Ureter (tissue), 1 donor: Measurements from ENCODE around the gene IMPA2. TPM values are rescaled to one million over a fixed set of nuclear protein-coding genes. Genes with fewer than 3 reads are reported as not detected.
"Not testable (repeated sequence)": the region's sequence is repeated elsewhere in the genome, so short reads cannot be mapped to it uniquely, and the experiment has no call there.

Source experiments
- DNase-seq: peaks from one replicate; pipeline ENCODE4 v3.0.0-alpha.2; 2020; ENCODE audit warnings: low spot score
- total RNA-seq: library from RNA; stranded (reverse); gene quantifications from one replicate; pipeline ENCODE4 v1.2.4, GENCODE V29; 2023
- donor health status: DM: yes; HTN: yes; CAD: no.

The IMPA2 gene
- total RNA-seq, 1 donor from 2014 or later = 14.3 TPM

DNA sequence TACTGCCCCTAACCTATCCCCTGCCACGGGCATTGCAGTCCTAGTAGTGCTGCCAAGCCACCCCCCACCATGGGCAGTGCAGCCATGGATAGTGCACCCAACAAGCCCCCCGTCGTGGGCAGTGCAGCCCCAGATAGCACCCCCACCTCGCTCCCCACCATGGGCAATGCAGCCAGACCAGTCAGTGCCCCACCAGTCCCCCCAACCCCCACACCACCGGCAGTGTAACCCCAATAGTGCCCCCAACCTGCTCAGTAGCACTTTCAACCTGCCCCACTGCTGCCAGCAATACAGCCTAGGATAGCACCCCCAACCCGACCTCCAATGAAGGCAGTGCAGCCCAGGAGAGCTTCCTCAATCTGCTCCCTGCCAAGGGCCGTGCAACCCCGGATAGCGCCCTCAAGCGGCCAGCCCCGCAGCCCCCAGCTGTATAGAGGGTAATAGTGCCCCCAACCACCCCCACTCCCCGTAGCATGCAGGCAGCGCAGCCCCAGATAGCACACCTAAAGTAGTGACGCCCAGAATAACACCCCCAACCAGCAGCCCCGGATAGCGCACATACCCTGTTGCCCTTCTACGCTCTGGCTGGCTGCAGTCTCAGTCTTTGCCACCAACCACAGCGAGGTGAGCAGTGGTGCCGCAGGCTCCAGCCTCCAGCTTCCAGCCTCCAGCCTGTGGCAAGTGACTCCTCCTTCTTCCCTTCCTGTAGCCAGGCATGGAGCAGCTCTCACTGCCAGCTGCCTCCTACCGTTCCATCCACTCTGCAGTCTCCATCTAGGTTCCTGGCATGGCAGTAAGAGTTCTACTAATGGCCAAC lies 66.9 kb downstream of the IMPA2 start:
- no peak for DNase-seq

DNA sequence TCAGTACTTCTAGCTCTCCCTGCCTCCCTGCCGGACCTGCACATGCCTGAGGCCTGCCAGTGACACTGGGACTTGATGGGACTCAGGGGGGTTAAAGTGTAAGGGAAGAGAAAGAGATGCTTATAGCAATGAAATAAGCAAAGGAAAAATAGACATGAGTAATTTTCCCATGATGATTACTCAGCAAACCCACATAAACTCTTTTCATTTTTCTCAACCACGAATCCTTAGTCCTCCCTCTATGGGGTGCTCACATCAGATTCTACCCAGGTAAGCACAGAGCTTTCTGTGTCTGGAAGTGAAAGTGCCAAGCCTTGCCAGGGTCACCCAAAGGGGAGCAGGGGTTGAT lies 67.5 kb downstream of the IMPA2 start:
- DNase-seq = no peak

DNA sequence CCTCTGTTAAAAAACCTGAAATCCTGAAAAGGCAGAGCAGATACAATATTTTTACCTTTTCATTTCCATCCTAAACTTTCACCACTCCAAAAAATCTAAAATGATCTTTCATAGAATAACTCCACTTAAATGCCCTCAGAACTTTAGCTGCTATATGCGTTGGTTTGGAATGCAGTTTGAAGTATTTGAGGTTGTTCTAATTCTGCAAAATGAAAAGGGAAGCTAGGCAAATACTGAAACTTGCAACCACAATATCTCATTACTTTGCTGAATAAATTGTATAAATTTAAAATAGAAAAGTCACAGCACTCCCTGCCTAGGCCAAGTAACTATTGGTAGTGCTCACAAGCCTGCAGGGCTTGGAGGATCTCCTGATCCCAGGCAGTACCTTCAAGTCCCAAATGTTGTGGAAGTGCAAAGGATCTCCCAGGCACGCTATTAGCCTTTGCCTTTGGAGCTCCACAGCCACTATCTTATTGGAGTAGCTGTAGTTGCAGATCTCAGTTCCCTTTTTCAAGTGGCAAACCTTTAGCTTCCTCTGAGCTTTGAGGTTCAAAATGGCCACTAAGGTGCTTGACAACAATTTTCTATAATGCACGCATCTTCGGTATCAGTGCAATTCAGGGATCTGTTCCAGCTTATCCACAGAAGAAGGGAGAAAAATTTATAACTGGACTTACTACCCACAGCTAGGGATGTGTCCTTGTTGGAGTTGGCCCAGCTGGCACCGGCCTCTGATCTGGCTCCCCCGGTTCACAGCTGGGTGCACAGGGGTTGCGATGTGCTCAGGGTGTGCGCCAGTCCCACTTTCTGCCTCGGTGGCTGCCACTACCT lies 68.9 kb downstream of the IMPA2 start:
- no peak for DNase-seq

DNA sequence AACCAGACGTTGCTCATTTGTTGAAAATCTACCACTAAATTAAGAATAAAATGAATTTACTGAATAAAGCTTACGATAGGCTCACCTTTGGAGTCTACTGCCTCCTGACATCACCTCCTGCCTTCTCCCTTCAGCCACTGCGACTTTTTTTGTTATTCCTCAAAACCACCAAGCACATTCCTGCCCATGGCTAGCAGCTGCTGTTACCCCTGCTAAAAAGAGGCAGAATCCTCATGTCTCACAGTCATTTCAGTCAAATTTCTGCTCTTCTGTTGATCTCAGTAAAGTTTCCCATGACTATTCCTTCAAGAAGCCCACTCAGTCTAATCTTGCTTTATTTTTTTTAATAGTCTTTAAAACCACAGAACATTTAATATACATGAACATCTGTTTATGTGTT lies 71.6 kb downstream of the IMPA2 start:
- DNase-seq = no peak

DNA sequence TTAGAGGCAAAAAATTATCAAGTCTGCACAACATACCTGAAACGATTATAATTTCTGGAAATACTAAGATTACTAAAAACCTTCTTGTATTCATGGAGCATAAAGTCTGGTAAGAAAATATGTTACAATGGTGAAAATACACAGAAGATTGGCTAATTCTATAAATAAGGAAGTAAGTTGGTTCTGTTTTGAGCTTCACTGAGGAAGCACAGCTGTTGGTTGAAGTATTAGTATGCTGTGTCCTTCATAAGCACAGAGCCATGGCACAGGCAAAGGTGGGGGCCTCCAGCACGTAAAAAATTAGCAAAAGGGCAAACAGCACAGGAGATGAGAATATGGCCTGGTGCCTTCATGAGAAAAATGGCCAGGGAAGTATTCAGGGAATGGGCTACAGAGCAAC lies 72.0 kb downstream of the IMPA2 start:
- no peak for DNase-seq

DNA sequence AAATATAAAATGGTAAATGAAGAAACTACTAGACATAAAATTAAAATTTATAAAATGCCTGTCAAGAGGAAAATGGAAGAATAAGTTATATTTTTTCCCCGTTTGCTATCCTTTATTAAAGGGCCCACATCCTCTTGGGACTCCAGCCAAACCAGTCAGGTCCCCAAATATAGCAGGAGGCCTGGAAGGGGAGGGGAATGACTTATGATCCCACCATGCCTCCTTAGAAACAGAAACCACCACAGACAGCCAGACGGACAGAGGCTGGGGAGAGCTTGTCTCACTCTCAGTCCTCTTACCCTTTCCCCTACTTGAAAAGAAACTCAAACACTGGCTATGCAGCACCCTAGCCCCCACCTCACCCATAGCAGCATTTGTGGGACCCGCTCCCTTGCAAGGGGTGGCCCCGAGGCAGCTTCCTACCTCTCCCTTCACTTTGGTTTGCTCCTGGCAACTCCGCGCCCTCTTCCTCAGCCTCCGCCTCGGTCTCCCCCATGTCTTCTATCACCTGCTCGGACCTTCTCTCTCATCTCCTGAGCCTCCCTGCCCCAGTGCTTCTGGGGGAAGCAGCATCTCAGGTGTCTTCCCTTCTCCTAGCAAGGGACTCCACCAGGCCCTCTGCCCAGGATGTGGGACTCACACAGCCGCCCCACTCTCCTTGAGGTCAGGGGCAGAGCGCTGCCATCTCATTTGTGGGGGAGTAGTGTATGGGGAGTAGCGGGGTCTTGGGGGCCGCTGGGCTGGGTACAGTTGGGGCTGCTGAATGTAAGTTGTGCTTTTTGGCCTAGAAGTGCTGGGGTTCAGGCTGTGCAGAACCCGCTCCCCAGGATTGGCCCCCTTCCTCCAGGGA lies 75.0 kb downstream of the IMPA2 start:
- no peak for DNase-seq

DNA sequence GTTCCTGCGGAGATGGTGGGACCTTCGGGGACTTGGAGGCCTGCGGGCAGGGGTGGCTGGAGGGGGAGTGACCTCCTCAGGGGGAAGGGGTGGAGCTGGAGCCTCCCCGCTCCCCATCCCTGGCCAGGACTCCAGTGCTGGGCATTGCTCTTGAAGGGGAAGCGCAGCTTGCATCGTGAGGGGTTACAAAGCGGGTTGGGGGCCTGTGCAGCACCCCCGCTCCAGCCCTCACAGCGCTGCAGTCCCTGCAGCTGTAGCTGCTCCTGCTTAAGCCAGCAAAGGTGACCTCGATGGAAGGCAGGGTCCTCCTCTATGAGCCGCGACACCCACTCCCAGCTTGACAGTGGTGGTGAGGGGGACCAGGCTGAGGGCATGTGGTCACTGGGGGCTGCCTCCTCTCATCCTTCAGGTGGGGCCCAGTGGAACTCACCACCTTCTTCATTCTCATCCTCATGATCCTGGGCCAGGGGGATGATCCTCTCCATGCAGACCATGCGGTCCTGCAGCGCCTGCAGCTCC lies 75.6 kb downstream of the IMPA2 start:
- DNase-seq = no peak

DNA sequence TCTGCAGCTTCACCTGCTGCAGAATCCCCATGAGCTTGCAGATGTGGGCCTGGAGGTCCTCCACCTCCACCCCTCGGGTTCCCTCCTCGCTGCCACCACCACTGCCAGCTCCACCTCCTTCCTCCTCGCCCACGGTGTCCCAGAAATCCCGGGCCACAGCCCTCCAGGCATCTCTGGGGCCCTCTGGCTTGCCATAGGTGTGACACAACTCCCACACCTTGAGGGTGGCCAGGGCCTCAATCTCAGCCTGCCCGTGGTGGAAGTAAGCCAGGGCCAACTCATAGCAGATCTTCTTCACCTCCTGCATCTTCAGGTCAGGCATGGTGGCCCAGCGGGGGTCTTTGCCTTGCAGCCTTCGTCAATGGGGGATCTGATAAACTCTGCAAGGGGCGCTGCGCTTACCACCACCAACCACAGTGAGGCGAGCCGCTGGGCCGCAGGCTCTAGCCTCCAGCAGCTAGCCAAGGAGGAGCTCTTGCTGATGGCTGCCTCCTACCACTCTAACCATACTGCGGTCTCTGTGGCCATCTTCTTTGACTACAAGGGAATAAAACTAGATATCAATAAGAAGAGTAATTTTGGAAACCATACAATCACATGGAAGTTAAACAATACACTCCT lies 76.2 kb downstream of the IMPA2 start:
- no peak for DNase-seq

DNA sequence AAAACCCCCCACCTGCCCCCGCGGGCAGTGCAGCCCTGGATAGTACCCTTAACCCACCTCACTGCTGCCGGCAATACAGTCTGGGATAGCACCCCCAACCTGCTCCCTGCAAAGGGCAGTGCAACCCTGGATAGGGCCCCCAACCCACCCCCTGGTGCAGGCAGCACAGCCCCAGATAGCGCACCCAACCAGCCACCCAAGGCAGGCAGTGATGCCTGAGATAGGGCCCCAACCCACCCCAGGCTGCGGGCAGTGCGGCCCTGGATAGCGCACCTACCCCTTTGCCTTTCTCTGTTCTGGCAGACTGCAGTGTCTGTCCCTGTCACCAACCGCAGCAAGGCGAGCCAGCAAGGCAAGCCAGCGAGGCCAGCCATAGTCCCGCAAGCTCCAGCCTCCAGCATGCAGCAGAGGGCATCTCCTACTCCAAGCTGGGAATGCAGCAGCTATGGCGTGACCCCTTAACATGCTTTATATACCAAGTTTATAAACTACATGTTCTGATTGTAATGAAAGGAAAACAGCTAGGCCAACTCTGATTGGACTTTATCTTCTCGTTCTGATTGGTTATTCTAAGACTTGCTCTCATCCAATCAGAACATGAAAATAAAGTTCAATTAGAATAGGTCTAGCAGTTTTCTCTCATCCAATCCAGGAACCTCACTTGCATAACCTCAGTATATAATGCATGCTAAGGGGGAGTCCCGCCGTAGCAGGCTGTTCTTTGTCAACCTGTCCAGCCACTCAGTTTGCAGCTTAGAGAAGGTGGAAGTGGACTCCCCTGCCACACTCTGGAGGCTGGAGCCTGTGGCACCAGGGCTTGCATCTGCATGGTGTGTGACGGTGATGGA lies 78.3 kb downstream of the IMPA2 start:
- DNase-seq = no peak

DNA sequence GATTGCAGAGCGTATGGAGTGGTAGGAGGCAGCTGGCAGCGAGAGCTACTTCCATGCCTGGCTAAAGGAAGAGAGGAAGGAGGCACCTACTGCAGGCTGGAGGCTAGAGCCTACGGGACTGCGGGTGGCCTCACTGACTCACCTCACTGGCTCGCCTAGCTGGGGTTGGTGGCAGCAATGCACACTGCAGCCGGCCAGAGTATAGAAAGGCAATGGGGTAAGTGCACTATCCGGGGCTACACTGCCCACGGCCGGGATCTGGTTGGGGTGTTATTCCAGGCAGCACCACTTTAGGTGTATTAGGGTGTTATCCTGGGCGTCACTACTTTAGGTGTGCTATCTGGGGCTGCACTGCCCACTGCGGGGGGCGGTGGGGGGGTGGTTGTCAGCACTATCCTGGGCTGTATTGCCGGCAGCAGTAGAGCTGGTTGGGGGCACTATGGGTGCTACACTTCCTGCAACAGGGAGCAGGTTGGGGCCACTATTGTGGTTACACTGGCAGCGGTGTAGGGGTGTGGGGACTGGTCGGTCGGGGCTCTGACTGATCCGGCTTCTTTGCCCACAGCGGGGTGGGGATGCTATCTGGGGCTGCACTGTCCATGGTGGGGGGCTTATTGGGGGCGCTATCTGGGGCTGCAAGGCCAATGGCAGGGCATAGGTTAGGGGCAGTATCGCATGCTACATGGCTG lies 79.0 kb downstream of the IMPA2 start:
- DNase-seq = no peak

DNA sequence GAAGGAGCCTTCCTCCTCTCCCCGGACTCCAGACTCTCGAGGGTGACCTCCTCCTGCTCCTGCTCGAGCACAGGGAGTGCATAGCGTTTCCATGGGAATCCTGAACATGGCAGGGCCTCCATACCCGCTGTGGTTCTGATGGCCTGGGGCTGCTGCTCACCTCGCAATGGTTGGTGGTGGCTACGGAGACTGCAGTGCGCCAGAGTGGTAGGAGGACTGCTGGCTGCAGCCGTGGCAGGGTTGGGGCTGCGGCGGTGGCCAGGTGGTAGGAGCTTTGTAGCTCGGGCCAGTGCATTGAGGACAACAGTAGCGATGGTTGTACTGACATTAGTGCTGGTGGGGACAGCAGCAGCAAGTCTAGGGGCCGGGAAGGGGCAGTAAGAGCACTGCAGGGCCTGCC lies 80.4 kb downstream of the IMPA2 start:
- no peak for DNase-seq

DNA sequence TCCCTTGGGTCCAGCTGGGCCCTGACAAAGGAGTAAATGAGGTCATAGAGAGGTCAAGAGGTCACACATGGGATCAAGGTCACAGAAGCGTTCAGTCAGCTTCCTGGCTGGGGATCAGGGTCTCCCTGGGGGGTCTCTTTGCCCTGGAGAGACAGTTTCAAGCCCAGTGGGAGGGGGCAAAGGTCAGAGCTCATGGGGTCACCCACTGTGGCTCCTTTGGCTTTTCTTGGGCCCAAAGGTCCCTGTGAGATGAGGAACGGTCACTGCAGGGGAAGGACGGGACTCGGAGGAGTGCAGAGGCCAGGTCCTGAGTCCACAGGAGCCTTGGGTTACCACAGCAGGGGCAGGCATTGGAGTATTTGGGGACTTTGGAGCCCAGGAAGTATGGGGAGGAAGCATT lies 81.7 kb downstream of the IMPA2 start:
- no peak for DNase-seq

DNA sequence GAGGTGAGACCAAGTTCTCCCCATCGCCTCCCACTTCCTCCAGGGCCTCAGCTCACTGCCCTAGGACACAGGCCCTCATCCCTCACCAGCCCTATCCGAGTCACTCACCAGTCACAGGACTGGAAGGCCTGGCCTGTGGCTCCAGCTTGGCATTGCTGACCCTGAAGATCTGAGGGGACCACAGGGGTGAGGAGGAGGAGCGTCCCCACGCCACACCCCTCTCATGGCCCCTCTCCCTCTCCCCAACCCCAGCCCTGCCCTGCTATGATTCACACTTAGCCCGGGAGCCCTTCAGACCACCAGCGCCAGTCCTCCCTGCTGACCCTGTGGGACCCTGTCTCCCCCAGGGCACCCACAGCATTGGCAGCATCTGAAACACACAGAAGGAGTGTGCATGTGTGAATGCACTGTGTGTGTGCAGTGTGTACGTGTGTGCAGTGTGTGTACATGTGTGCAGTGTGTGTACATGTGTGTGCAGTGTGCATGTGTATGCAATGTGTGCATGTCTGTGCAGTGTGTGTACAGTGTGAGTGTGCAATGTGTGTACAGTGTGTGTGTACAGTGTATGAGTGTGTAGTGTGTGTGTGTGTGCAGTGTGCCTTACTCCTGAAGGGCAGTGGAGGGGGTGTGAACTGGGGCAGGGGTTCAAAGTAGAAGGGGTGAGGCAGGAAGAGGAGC lies 82.9 kb downstream of the IMPA2 start:
- DNase-seq = no peak

DNA sequence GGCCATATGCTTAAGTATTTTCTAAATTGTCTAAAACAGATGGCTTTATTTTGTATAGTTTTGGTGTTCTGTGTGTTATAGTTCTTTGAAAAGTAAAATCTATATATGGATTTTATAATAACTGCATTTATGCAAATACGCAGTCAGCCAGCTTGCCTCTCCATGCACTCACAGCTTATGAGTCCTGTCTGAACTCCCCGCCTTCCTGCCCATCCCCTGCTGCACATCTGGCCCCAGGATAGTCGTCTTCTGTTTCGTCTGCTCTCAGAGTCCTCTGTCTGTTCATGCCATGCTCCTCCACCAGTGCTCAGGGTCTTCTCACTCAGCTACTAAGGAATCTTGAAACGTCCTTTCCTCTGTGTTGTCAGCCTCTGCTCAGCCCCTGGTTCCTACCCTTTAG lies 84.1 kb downstream of the IMPA2 start:
- no peak for DNase-seq

DNA sequence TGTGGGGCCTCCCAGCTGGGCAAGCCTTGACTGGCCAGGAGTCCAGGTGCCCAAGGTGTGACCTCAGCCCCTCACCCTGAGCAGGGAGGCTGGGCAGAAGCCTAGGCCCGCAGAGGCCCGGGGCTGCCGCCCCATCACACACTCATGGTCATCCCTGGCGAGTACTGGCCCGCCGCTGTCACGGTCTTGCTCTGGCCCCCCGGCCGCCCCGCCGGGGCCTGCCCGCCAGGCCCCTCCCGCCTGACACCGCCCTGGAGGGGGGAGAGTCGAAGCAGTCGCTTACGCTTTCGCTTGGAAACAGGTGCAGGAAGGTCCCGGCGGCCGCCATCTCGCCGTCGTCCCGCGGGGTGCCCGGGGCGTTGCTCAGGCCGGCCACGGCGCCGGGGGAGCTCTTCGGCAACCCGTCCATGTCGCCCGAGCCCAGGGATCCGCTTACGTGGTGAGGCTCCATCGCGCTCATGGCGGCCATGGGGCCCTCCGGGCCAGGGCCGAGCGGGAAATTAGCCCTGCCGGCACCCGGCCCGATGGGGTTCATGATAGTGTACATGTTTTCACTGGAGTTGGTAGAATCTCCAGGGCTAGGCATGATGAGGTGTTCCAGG lies 85.7 kb downstream of the IMPA2 start:
- DNase-seq = no peak

DNA sequence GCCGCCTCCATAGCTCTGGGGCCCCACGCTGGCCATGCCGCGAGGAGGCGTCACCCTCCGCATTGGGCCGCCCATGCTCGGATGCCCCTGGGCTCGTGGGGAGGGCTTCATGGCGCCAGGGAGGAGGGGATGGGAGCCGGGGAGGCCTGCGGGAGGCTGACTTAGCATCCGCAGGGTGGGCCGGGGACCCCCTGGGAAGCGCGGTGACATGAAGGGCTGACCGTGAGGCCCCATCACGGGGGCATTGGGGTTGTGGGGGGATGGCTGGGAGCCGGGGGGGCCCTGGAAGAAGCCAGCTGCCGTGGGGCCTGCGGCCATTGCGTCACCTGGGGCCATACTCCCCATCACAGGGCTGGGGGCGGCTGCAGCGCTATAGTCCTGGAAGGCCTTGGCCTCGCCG lies 86.4 kb downstream of the IMPA2 start:
- no peak for DNase-seq

DNA sequence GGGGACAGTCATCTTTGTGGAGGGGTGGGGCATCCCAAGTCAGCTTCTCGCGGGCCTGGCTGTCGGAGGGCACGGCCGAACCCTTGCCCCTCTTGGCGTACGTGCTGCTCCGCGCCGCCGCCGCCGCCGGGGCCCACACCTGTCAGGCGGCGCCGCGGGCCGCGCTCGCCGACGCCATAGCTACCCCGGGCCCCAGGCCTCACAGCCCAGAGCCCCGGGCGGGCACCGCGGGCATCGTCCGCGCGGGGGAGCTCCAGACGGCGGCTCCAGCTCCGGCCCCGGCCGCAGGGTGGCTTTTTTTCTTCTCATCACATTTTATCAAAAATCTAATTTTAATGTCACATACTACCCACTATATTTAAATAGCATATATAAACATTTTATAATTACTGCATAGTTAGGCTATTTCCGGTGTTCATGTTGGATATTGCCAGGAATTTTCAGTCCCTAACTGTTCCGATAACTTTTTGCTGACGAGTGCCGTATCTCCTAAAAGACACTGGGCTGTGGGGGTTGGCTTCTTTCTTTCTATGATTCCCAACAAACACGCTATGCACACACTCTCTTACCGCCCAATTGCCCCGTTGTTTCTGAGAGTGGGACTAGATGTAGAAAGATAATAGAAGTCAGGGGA lies 87.1 kb downstream of the IMPA2 start:
- not testable (repeated sequence) for DNase-seq

DNA sequence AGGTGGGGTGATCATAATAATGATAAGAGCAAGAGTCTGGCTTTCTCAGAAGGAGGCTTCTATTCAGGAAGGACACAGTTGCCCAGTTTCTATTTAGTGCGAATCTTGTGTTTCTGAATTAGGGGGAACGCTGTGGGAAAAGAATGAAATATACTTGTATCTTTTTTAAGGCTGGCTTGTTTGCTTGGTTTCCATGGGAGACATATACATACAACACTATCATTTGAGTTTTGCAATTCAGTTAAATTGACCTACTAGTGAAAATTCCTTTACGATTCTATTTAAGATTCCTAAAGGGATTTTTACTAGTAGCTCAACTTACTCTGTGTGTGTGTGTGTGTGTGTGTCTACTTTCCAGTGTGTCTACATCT lies 87.6 kb downstream of the IMPA2 start:
- DNase-seq = no peak

DNA sequence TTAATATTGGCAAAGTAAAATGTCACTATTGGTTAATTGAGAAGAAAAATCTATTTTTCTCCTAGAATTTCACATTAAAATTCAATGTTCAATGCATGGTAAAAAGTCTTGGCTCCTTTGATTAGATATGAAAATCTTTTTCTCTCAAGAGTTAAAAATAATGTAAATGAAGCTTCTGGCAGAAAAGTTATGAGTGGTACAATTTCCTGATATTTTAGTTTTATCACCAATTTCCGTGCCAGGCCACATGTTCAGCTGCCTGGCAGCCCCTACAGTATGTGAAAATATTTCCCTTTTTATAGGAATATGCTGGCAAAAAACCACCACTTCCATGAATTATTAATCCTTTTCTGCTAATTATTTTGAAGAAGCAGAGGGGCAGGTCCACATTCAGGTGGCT lies 89.8 kb downstream of the IMPA2 start:
- DNase-seq = not testable (repeated sequence)
